ENCODE data around the gene ONECUT2. TPM values are rescaled to one million over a fixed set of nuclear protein-coding genes. Genes with fewer than 3 reads are reported as not detected.

ONECUT2 gene
- total and polyA plus RNA-seq, 2 donors, result under 0.01 to 0.11 TPM

- peak overlapping the region; percentile 29 for H3K4me3 ChIP-seq (ENCODE audit: low read depth, low read length)
- no peaks in the 10 kb centered on the region for H3K4me1 ChIP-seq (ENCODE audit: insufficient read depth)
- DNase-seq (ENCODE audit: extremely low spot score), result no peak
- no peak overlapping the region for H3K27ac ChIP-seq (ENCODE audit: low read depth)
- WGBS, result 4% methylated on average over 80 of the region's 80 CpGs
- no peaks in the 10 kb centered on the region for H3K36me3 ChIP-seq (ENCODE audit: insufficient read depth)
Measured at GRCh38 chr18:57427429-57428201, 7.6 kb upstream of the ONECUT2 start.

DNA sequence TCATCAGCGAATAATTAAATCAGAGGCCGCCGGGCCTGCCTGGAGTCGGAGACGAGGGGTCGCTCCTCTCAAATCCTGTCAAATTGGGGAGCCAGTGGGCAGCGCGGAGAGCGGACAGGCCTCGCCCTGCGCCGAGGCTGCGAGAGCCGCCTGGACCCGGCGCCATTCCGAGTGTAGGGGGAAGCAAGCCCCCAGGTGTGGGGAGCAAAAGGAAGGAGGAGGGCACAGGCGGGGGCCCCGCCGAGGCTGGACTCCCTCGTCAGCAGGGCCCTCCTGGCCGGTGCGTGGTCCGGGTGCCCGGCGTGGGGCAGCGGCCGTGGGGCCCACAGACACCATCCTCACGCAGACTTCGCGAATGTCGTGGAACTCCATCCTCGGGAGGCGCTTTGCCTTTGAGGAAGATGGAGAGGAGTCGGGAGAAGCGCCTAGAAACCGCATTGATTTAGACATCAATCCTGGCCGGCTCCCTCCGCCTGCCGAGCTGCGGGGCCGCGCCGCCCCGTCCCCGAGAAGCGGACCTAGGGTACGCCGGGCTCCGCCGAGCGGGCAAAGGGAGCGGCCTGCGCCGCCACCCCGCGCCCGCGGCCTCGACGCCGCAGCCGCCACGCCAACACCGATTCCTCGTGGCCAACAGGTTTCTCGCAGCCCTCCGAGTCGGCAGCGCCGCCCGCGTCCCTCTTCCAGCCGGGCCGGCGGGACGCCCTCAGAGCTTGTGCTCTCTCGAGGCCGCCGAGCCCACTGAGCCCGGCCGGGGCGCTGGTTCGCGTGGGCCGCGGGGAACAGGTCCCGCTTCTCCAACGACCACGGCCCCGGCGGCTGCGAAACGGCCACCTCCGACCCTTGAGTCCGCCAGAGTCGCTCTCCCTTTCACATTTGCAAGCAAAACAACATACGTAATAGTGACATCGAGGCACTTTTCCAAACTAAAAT is 6.7 kb upstream of the ONECUT2 start:
- no peak overlapping the region for H3K27ac ChIP-seq (ENCODE audit: low read depth)
- no peak overlapping the region for H3K4me3 ChIP-seq (ENCODE audit: low read depth, low read length)
- no peak for DNase-seq (ENCODE audit: extremely low spot score)
- no peaks in the 10 kb centered on the region for H3K4me1 ChIP-seq (ENCODE audit: insufficient read depth)
- H3K36me3 ChIP-seq (ENCODE audit: insufficient read depth), result no peaks in the 10 kb centered on the region
- WGBS, result 4% methylated on average over 99 of the region's 99 CpGs

GRCh38 chr18:57429167-57430078 is 5.8 kb upstream of the ONECUT2 start:
- no peak overlapping the region for H3K4me3 ChIP-seq (ENCODE audit: low read depth, low read length)
- no peaks in the 10 kb centered on the region for H3K4me1 ChIP-seq (ENCODE audit: insufficient read depth)
- 6% methylated on average over 22 of the region's 22 CpGs for WGBS
- no peak overlapping the region for H3K27ac ChIP-seq (ENCODE audit: low read depth)
- no peaks in the 10 kb centered on the region for H3K36me3 ChIP-seq (ENCODE audit: insufficient read depth)
- DNase-seq (ENCODE audit: extremely low spot score), result no peak

DNA sequence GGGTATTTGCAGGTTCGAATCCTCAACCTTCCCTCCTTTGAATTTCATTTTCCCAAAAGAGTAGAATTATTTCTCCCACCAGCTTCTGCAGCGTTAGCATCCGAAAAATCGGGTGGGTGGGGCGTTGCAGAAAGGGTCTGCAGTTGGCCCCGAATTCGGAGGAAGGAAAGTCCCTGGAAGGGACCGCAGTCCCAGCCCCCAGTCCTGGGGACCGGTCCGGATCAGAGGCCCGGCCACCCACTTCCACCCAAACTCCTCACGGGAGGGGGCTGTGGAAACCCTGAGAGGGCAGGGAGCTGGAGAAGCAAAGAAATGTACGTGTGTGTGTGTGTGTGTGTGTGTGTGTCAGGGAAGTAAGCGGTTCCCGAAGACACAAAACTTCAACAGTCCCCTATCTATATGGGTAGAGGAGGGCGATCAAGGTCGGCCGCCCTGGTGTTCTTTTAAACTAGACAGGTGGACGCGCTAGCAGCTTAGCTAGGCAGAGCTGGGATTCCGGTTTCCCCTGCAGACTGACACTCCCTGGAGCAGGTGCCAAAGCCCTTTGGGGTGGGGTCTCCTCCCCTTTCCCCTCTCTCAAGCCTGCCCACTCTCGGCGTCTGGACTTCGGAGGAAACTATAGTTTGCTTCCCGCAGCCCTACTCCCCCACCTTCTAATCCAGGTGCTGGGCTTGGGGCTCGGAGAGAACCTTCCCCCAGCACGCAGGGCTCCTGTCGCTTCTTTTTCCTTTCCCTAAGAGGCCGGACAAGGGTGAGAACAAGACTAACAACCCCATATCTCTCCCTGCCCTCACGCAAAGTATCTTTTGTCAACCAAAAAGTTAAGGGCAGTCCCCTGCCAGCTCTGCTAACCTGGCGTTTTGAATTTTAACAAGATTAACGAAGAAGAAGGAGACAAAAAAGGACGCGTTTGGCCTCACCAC is 4.8 kb upstream of the ONECUT2 start:
- Histone ChIP-seq H3K27ac (ENCODE audit: low read depth) (no peak overlapping the region), H3K4me1 (ENCODE audit: insufficient read depth) (no peaks in the 10 kb centered on the region), H3K4me3 (ENCODE audit: low read depth, low read length) (no peak overlapping the region), H3K36me3 (ENCODE audit: insufficient read depth) (no peaks in the 10 kb centered on the region)
- DNase-seq (ENCODE audit: extremely low spot score), result no peak
- 3% methylated on average over 34 of the region's 34 CpGs for WGBS

DNA sequence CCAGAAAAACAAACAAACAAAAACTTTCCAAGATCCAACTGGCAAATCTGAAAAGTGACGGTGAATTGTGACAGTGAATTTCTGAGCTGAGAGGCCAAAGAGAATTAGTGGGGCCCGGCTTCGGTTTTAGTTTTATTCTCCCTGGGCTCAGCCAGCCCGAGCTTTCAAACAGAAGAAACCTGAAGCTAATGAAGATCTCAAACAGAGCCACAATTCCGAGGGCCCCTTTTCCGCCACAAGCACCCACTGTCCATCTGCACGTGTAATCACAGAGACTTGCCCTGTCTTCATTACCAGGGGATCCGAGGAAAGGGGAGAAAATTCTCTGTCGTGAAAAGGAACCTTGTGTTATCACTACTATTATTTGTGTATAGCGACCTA is 4.2 kb upstream of the ONECUT2 start:
- no peak overlapping the region for H3K4me3 ChIP-seq (ENCODE audit: low read depth, low read length)
- H3K4me1 ChIP-seq (ENCODE audit: insufficient read depth), result no peaks in the 10 kb centered on the region
- 5% methylated on average over 10 of the region's 10 CpGs for WGBS
- no peak overlapping the region for H3K27ac ChIP-seq (ENCODE audit: low read depth)
- no peak for DNase-seq (ENCODE audit: extremely low spot score)
- H3K36me3 ChIP-seq (ENCODE audit: insufficient read depth), result no peaks in the 10 kb centered on the region

DNA sequence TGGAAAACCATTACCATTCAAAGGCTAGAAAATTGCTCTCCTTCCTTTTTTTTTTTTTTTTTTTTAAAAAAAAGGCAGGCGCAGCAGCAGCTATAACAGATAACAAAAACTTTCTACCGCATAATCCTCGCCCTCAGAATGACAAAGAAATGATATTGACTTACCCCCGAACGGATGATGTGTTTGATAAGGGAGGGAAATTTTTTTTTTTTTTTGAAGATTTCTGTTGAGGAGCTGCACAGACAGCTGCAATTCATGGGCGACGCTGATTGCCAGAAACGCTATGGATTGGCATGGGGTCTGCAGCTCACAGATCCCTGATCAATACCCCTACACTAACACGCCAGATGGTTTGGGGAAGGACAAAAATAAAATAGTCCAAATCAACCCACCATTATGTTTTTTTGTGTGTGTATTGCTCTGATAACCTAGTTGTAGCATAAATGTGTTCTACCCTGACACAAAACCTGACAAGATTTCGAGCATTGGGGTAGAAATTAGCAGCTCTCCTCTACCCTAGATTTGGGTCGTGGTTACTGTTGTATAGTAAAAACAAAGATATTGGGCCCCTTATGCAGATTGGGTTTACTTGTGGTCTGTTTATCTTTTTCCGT is 3.6 kb upstream of the ONECUT2 start:
- Histone ChIP-seq H3K4me1 (ENCODE audit: insufficient read depth) (no peaks in the 10 kb centered on the region), H3K27ac (ENCODE audit: low read depth) (no peak overlapping the region), H3K36me3 (ENCODE audit: insufficient read depth) (no peaks in the 10 kb centered on the region), H3K4me3 (ENCODE audit: low read depth, low read length) (no peak overlapping the region)
- 4% methylated on average over 12 of the region's 12 CpGs for WGBS
- no peak for DNase-seq (ENCODE audit: extremely low spot score)

GRCh38 chr18:57432140-57432539 is 3.0 kb upstream of the ONECUT2 start:
- Histone ChIP-seq H3K4me1 (ENCODE audit: insufficient read depth) (no peaks in the 10 kb centered on the region), H3K36me3 (ENCODE audit: insufficient read depth) (no peaks in the 10 kb centered on the region), H3K27ac (ENCODE audit: low read depth) (no peak overlapping the region), H3K4me3 (ENCODE audit: low read depth, low read length) (no peak overlapping the region)
- DNase-seq (ENCODE audit: extremely low spot score), result no peak
- 16% methylated on average over 4 of the region's 4 CpGs for WGBS

GRCh38 chr18:57432751-57433400 is 2.3 kb upstream of the ONECUT2 start:
- WGBS, result 2% methylated on average over 9 of the region's 9 CpGs
- no peaks in the 10 kb centered on the region for H3K4me1 ChIP-seq (ENCODE audit: insufficient read depth)
- no peak overlapping the region for H3K4me3 ChIP-seq (ENCODE audit: low read depth, low read length)
- no peak for DNase-seq (ENCODE audit: extremely low spot score)
- no peak overlapping the region for H3K27ac ChIP-seq (ENCODE audit: low read depth)
- no peaks in the 10 kb centered on the region for H3K36me3 ChIP-seq (ENCODE audit: insufficient read depth)

DNA sequence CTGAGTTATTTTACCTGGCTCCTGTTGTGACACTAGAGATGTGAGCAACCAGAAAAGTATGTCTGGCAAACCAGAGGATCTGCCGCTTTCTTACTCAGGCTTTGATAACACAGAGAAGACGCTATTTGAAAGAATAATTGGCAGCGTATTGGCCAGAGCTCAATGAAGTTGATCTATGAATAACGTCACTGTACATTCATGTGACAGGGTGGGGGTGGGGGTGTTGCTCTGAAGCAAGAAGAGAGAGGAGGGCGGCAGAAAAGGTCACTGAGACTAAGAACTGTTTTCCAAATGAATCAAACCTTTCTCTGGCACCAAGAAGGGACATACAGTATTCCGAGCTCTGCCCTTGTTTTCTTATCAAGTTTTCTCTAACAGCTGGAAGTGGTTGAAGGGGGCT is 1.7 kb upstream of the ONECUT2 start:
- no peak for DNase-seq (ENCODE audit: extremely low spot score)
- H3K4me1 ChIP-seq (ENCODE audit: insufficient read depth), result peaks cover 2% of the 10 kb centered on the region
- H3K27ac ChIP-seq (ENCODE audit: low read depth), result no peak overlapping the region
- H3K4me3 ChIP-seq (ENCODE audit: low read depth, low read length), result no peak overlapping the region
- 4% methylated on average over 6 of the region's 6 CpGs for WGBS
- H3K36me3 ChIP-seq (ENCODE audit: insufficient read depth), result no peaks in the 10 kb centered on the region

GRCh38 chr18:57433934-57434535 is 1.1 kb upstream of the ONECUT2 start:
- H3K27ac ChIP-seq (ENCODE audit: low read depth), result no peak overlapping the region
- WGBS, result 2% methylated on average over 25 of the region's 25 CpGs
- no peak overlapping the region for H3K4me3 ChIP-seq (ENCODE audit: low read depth, low read length)
- H3K36me3 ChIP-seq (ENCODE audit: insufficient read depth), result no peaks in the 10 kb centered on the region
- DNase-seq (ENCODE audit: extremely low spot score), result no peak
- H3K4me1 ChIP-seq (ENCODE audit: insufficient read depth), result peaks cover 3% of the 10 kb centered on the region

DNA sequence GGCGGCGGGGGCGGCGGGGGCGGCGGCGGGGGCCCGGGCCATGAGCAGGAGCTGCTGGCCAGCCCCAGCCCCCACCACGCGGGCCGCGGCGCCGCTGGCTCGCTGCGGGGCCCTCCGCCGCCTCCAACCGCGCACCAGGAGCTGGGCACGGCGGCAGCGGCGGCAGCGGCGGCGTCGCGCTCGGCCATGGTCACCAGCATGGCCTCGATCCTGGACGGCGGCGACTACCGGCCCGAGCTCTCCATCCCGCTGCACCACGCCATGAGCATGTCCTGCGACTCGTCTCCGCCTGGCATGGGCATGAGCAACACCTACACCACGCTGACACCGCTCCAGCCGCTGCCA is 644 bp downstream of the ONECUT2 start:
- WGBS, result 1% methylated on average over 44 of the region's 44 CpGs
- H3K4me1 ChIP-seq (ENCODE audit: insufficient read depth), result peaks cover 3% of the 10 kb centered on the region
- peak overlapping the region; percentile 53 for H3K4me3 ChIP-seq (ENCODE audit: low read depth, low read length)
- H3K36me3 ChIP-seq (ENCODE audit: insufficient read depth), result no peaks in the 10 kb centered on the region
- no peak for DNase-seq (ENCODE audit: extremely low spot score)
- no peak overlapping the region for H3K27ac ChIP-seq (ENCODE audit: low read depth)

Measured in urinary bladder (tissue), 4 donors.